GM19238 (cell line): ENCODE results near the gene CPED1.
"Not testable (repeated sequence)": the region's sequence is repeated elsewhere in the genome, so short reads cannot be mapped to it uniquely, and the experiment has no call there.

Experiments
- DNase-seq: peaks from one replicate; pipeline ENCODE4 v3.0.0; 2011; ENCODE audit warnings: low spot score; ENCODE audit not compliant: insufficient read length

The CPED1 gene

DNA sequence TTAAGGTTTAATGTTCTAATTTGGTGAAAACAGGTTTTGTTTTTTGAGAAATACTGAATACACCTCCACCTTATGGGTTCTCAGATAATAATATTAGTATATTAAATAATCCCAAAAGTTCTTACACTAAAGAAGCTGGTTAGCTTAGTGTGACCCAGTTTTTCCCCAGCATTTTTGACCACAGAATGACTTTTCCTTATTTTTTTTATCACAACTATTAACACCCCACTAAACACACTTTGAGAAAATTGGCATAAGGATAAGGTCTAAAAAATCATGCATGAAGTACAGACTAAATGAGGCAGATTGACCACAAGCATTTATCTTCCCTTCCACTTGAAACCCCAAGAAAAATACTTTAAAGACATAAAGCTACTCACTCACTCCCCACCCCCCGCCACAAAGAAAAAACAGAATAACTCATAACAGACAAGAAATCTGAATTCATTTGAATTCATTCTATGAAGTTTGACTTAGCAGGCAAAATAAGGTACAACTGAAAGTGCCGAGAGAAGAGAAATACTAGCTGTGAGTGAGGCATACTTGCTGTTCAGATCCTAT lies 290.6 kb downstream of the CPED1 start:
- no peak for DNase-seq

DNA sequence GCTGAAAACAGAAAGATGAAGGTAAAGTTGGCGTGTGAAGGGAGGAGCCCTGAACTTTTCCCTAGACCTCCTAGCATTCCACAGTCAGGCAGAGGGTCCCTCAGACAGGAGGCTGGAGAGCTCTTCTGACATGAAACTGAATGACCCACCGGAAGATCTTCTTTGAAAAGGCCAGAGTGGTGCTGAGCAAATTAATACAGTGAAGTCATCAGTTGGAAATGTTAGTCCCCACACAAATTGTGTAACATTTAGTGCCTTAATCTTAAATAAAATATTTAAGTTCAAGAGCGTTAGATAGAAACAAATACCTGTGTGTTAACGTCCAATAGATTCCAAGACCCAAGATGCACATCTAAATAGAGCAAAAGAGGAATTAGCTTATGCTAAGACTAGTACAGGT lies 291.3 kb downstream of the CPED1 start:
- no peak for DNase-seq

DNA sequence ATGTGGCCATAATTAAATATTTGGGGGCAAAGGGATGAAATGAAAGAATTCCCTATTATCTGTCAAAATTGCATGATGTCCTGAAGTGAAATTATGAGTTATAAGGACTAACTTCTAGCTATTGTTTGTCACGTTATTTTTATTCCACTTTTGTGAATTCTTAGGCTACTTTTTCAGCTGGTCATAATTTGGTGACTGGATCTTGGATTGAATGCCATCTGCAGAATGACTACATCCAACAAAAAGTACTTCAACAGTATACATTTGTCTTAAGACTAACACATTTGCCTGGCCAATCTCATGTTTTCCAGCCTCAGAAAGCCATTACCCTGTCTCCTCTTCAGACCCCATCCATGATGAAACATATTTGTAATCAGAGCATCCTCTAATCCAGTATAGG lies 292.1 kb downstream of the CPED1 start:
- DNase-seq = no peak

DNA sequence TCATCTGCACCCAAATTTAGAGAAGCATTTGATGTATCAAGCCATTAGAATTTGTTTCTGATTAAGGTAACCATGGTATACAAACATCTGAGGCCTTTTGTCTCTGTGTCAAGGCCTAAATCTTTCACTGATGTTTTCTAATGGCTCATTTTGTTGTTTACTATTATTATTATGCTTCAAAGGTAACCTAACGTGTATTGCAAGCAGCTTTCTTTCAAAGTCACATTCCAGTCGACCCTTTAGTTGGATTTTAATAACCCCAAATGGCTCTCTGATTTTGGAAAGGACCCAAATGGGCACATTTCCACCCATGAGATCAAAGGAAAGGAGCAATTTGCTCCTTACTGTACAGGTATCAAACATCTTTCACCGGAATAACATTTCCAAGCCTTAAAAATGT lies 293.6 kb downstream of the CPED1 start:
- no peak for DNase-seq

DNA sequence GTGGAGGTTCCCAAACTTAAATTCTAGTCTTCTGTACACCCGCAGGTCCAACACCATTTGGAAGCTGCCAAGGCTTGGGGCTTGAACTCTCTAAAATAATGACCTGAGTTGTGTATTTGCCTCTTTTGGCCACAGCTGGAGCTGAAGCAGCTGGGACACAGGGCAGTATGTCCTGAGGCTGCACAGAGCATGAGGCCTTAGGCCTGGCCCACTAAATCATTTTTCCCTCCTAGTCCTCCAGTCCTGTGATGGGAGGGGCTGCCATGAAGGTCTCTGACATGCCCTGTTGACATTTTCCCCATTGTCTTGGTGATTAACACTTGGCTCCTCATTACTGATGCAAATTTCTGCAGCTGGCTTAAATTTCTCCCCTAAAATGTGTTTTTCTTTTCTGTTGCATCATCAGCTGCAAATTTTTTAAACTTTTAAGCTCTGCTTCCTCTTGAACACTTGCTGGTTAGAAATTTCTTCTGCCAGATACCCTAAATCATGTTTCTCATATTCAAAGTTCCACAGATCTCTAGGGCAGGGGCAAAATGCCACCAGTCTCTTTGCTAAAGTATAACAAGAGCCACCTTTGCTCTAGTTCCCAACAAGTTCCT lies 296.7 kb downstream of the CPED1 start:
- DNase-seq = no peak

DNA sequence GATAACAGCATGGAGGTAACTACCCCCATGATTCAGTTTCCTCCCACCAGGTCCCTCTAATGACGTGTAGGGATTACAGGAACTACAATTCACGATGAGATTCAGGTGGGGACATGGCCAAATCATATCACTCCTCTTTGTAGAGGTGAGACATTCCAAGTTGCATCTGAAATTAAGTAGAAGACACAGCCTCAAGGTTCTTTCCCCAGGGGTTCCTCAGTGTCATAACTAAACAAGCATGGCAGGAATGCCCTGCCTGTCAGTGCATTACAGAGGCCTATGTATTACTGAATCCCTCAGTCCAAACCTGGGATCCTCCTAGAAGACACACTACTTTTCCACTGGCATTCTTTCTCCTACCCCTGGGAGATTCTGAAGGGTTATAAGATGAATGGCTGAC lies 297.7 kb downstream of the CPED1 start:
- DNase-seq = no peak

DNA sequence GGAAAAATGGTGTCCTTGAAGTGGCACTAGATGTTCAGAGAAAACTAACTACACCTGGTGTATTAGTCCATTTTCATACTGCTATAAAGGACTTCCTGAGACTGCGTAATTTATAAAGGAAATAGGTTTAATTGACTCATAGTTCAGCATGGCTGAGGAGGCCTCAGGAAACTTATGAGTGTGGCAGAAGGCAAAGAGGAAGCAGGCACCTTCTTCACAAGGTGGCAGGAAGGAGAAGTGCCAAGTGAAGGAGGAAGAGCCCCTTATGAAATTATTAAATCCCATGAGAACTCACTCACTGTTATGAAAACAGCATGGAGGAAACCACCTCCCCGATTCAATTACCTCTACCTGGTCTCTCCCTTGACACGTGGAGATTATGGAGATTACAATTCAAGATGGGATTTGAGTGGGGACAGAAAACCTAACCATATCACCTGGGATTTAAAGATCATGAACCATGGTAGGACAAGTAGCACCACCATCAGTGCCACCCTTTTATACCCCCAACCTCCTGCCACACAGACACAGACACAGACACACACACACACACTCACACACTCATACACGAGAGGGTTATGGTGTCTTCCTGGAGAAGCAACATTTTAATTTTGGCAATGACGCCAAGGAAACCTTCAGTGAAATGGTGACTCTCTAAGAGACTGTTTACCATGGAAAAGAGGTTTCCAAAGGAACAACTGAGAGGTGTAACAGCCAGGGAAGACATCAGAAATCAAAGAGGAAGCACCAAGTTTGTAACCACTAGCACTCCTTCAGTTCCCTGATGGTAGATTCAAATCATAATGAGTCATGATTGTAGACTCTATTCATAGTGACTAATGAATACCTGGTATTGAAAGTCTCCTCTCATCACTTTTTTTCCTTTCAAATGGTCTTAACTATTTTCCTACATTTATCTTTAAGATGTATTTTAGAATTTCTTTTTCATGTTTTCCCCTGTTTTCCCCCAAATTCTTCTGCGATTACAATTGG lies 298.5 kb downstream of the CPED1 start:
- no peak for DNase-seq

DNA sequence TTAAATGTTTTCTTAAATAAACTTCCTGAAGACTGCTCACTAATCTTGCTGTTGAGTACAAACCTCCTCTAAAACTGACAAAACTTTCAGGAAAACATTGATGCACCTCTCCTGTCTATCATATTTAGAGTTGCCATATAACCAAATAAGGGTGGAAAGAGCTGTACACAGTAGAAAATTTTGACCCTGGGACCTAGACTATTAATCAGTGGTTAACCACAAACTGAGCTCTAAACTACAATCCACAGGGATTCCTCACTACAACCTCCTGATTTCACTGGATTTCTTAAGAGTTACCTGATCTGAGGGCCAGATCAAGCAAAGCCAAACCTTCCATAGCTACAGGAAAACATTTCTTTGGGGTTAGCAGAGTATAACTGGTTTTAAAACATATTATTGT lies 300.4 kb downstream of the CPED1 start:
- no peak for DNase-seq

DNA sequence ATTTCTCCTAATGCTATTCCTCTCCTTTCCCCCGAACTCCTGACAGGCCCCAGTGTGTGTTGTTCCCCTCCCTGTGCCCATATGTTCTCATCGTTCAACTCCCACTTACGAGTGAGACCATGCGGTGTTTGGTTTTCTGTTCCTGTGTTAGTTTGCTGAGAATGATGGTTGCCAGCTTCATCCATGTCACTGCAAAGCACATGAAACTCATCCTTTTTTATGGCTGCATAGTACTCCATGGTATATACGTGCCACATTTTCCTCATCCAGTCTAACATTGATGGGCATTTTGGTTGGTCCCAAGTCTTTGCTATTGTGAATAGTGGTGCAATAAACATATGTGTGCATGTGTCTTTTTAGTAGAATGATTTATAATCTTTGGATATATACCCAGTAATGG lies 301.4 kb downstream of the CPED1 start:
- not testable (repeated sequence) for DNase-seq

DNA sequence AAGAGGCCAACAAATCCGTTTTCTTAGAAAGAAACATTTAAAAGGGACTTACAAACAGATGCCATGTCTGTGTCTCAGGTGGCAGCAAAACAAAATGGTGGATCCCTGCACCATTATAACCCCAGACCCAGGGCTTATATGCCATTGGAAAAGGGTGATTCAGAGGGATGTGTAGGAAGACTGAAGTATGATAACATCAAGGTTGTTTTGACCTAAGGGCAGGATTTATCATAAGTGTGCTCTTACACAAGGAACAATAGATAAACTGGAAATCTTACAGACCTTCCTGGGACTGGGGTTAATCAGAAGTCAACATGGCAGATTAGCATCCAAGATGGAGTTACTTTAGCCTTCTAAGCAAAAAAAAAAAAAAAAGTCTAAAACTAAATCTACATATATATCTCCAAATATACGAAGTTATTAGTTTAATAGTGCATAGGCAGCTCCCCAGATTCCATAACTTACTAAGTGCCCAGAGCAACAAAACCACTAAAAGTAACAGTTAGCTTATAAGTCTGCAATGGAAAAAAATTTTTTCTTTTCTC lies 306.0 kb downstream of the CPED1 start:
- DNase-seq = no peak

DNA sequence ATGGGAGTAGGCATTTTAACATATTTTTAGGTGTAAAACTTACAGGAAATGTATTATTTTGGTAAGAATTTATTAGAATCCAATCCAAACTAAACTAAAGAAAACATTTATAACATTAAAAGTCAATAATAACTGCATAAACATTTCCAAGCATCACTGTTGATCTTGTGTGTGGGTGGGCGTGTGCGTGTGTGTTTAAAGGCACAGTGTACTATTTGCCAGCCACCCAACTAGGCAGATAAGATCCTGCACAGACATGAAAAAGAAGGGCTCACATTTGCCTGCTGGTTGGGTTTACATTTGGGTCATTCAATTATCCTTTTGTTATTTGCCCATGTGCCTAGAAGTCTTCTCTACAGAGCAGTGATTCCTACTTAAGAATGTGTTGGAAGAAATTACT lies 309.3 kb downstream of the CPED1 start:
- no peak for DNase-seq

DNA sequence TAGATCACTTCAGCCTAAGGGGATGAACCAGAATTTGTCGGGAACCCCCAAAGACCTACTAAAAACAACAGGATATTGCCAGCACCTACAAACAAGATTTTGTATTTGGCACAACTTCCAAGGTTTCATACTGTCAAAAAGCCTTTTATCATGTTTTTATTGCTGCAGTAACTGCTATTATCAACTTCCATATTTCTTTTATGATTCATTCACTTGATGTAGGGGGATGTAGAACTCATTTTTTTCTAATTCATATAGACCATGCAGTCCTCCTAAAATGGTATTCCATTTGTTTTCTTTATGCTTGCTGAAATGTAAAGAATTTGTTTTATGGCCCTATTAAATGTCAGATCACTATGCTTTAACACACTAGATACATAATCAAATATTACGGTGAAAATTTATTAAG lies 310.3 kb downstream of the CPED1 start:
- no peak for DNase-seq

DNA sequence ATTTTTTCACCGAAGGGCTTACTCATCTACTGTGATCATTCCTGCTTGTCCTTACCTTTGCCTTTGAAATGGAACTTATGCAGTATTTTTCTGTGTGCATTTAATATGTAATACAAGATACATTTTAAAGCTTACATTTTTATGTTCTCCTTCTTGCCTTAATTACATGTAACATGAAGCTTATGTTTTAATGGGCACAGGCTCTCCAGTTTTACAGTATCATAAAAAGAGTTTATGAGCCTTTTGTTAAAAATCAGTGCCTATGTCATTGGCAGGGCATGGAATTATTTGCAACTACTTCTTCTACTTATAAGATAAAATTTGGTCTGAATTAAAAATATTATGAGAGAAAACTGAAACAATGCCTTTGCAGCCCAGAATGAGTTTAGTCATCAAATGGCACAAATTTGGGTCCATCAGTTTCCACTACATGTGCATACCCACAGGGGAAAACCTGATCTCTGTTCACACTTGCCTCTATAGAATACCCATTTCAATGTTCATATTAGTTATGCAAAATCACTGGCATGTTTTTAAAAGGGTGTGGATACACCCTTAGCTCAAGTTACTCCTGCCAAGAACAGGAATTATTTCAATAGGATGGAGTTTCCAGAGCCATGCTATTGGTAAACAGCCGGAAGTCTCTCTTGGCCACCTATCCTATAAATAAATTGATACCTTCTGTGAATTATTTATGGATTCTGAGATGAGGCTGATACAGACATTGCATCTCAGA lies 312.3 kb downstream of the CPED1 start:
- DNase-seq = no peak

DNA sequence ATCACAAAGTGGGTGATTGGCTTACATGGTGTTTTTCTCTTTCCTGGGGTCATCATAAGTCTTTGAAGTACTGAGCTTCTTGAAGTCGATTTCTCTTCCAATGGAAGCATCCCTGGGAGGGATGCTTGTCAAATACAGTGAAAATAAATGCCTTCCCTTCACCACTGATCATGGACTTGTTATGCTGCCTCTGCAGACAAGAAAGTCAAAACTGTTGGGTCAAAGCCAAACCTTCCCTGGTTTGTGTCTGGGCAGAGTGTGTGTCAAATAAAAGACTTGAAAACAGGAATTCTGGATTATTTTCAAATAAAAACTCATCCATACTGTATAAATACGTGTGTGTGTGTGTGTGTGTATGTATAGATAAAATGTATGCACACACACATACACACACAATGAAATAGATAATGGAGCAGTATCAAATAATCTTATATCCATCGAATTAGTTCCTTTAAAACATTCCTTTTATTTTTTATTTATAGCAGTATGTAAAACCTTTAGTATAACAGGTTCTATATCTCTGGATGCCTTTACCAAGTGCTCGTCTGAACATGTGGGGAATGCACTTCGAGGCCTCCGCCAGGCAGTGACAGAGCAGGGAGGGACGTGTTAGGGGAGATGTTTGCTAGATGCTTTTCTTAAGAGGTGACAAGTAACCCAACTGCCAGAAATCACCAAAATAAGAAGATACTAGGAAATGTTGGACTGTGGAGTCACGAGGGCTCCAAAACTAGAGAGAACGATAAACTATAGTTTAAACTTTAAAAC lies 313.1 kb downstream of the CPED1 start:
- DNase-seq = no peak

DNA sequence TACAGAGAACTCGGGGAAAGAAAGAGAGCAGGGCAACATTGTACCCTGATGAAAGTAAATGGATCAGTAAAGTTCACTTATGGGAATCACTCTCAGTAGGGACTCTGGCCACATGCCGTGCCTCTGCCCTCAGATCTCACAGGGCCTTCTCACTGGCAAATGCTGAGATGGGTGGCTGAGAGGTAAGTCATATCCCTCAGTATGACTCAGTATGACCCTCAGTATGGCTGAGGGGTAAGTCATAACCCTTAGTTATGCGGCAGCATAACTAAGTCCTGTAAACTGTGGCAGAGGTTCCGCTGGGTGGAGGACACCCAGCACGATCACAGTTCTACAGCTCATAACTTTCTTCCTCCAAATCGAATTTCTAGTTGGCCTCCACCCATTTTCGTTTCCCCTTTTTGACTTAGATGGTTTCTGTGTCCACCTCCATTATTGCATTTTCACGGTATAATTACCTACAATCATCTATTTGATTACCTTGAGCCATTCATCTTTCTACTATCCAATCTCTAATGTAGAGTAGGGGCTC lies 313.8 kb downstream of the CPED1 start:
- no peak for DNase-seq

DNA sequence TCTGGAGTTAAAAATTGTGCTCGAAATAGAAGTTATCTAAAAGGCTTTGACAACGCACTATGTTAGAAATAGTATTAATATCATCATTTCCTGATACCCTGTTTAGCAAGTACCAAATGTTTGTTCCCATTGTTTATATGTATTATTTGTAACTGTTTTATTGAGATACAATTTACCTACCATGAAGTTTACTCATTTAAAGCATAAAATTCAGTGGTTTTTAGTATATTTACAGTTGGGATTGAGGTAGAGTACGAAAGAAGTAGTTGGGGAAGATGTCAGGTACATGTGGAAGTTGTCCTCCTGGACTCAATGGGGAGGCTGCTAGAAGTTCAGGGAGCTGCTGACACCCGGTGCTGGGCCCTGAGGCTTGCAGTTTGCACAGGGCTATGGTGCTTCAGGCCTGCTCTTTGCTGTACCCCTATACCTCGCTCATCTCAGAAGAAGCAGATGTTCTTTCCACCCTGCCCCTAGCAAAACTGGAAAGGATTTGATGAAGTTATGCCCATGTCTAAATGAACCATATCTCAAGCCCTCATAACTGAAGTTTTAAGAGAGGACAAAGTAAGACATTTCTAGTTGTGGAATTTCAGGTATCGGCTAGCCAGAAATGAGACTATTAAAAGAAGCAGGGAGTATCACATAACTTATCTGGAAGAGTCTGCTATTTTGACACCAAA lies 315.1 kb downstream of the CPED1 start:
- no peak for DNase-seq

DNA sequence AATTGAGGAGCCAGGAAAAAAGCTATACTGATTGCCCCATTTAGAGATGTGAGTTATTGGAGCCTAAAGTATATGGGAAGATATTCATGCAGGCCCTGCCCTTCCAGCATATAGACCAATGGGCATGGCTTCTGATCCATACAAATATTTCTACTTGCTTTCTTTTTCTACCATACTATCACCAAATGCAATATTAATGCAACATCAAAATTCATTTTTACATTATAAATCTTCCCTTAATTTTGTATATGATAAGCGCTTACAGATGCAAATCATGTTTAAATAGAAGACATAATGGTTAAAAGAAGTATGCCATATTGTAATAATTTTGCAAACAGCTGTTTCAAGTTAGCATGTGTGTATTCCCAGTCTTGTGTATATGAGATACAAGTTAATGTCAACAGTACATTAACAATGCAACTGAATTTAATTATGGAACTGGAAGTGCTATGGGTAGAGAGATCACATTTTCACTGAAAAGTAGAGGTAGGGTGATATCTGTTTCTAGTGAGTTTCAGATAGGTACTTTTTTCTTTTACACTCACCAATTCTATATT lies 315.7 kb downstream of the CPED1 start:
- no peak for DNase-seq

DNA sequence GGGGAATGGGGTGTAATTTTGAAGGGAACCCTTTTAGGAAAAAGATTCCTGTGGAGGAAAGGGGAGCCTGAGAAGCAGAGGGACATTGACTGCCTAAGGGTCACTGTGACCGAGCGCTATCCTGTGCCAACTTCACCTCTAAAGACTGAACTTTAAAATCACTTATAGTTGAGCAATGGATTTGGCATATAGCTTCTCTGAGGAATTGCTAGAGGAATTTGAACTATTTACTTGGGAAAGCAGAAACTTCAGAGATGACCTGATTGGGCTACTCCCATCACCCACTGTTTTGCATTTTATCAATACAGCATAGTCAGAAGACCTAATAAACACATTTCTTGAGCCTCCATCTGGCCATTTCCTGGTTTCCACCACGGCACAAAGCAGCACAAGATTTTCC lies 316.6 kb downstream of the CPED1 start:
- no peak for DNase-seq

DNA sequence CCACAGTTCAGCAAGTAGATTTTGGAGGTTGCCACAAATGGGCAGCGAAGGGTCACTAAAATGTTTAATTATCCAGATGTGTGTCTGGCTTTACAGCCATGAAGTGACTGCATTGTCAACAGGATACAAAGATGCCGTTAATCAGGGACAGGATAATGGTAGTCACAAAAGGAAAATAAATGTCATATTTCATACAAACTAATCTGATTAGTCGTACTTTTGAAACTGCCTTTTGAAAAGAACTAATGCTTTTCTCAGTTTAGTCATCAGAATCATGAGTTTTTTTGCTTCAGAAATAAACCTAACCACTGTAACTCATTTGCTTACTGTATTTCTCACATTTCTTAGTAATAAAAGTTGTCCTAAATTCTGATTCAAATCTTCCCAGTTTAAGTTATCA lies 318.1 kb downstream of the CPED1 start:
- DNase-seq = no peak
